ENCODE measurements around the gene VWF.

DNA sequence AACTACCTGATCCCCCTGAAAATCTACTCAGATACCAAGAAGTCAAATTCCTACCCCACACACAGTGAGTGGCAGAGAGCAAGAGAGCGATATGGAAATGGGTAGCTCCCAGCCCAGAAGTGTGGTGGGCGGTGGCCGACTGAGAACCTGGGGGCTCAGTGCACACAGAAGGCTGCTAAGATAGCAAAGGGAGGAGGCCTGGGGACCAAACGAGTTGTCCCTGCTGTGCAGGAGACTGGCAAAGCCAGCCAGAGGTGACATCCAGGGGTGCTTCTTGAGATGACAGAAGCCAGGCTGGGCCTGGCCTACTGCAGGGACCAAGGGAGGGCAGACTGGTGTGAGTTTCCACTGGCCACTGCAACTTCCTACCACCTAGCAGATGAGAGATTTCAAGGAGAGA is 52.9 kb downstream of the VWF start:
- TF ChIP-seq EZH2 (IDR thresholded peaks at IDR 0.05; ENCODE audit: borderline replicate concordance, low read length) (no peak), CTCF (IDR thresholded peaks at IDR 0.05; ENCODE audit: low read length) (no peak)

Measured in OCI-LY1 (cell line).